ENCODE results near the gene COX7A2L. TPM values are rescaled to one million over a fixed set of nuclear protein-coding genes. Genes with fewer than 3 reads are reported as not detected.
"Not testable (repeated sequence)": the region's sequence is repeated elsewhere in the genome, so short reads cannot be mapped to it uniquely, and the experiment has no call there.

Gene COX7A2L
- total RNA-seq (155 TPM), polyA plus RNA-seq (ENCODE audit: insufficient read depth in 1 of 8, insufficient read length in 8 of 8, low replicate concordance in 1 of 8) (100 to 1,000 TPM; 144 to 172 (median 164) TPM)
- long read RNA-seq, donor 1, transcript COX7A2L-201 (3 exons, 1,112 nt) = major isoform, 58 of 68 reads
- long read RNA-seq, donor 1, partial matches to known transcripts = 8 of 68 reads
- long read RNA-seq, donor 1, other reads (novel, unspliced or antisense) = 0 of 68 reads
- long read RNA-seq, donor 2, partial matches to known transcripts = 0 of 4 reads
- long read RNA-seq, donor 2, other reads (novel, unspliced or antisense) = 0 of 4 reads
- long read RNA-seq, donor 3, transcript COX7A2L-201 (3 exons, 1,112 nt) = major isoform, 117 of 176 reads
- long read RNA-seq, donor 3, partial matches to known transcripts = 44 of 176 reads
- long read RNA-seq, donor 3, other reads (novel, unspliced or antisense) = 14 of 176 reads
- long read RNA-seq, donor 4, transcript COX7A2L-201 (3 exons, 1,112 nt) = major isoform, 62 of 72 reads
- long read RNA-seq, donor 4, partial matches to known transcripts = 9 of 72 reads
- long read RNA-seq, donor 4, other reads (novel, unspliced or antisense) = 0 of 72 reads
- long read RNA-seq, donor 5, transcript COX7A2L-204 (2 exons, 540 nt) = minor isoform, 11 of 303 reads
- long read RNA-seq, donor 5, transcript COX7A2L-201 (3 exons, 1,112 nt) = major isoform, 210 of 303 reads
- long read RNA-seq, donor 5, partial matches to known transcripts = 59 of 303 reads
- long read RNA-seq, donor 5, other reads (novel, unspliced or antisense) = 22 of 303 reads
- long read RNA-seq, donor 6, transcript COX7A2L-204 (2 exons, 540 nt) = minor isoform, 5 of 282 reads
- long read RNA-seq, donor 6, transcript COX7A2L-201 (3 exons, 1,112 nt) = major isoform, 201 of 282 reads
- long read RNA-seq, donor 6, partial matches to known transcripts = 54 of 282 reads
- long read RNA-seq, donor 6, other reads (novel, unspliced or antisense) = 22 of 282 reads
- long read RNA-seq, donor 7, transcript COX7A2L-201 (3 exons, 1,112 nt) = major isoform, 151 of 218 reads
- long read RNA-seq, donor 7, transcript COX7A2L-204 (2 exons, 540 nt) = minor isoform, 5 of 218 reads
- long read RNA-seq, donor 7, partial matches to known transcripts = 62 of 218 reads
- long read RNA-seq, donor 7, other reads (novel, unspliced or antisense) = 0 of 218 reads
- long read RNA-seq, donor 8, transcript COX7A2L-201 (3 exons, 1,112 nt) = major isoform, 105 of 128 reads
- long read RNA-seq, donor 8, partial matches to known transcripts = 8 of 128 reads
- long read RNA-seq, donor 8, other reads (novel, unspliced or antisense) = 12 of 128 reads
- long read RNA-seq, donor 9, transcript COX7A2L-201 (3 exons, 1,112 nt) = major isoform, 80 of 194 reads
- long read RNA-seq, donor 9, partial matches to known transcripts = 104 of 194 reads
- long read RNA-seq, donor 9, other reads (novel, unspliced or antisense) = 7 of 194 reads
- long read RNA-seq, donor 10, transcript COX7A2L-201 (3 exons, 1,112 nt) = major isoform, 155 of 189 reads
- long read RNA-seq, donor 10, partial matches to known transcripts = 19 of 189 reads
- long read RNA-seq, donor 10, other reads (novel, unspliced or antisense) = 15 of 189 reads
- long read RNA-seq, donor 11, transcript COX7A2L-204 (2 exons, 540 nt) = minor isoform, 6 of 158 reads
- long read RNA-seq, donor 11, transcript COX7A2L-201 (3 exons, 1,112 nt) = major isoform, 78 of 158 reads
- long read RNA-seq, donor 11, partial matches to known transcripts = 66 of 158 reads
- long read RNA-seq, donor 11, other reads (novel, unspliced or antisense) = 8 of 158 reads

DNA sequence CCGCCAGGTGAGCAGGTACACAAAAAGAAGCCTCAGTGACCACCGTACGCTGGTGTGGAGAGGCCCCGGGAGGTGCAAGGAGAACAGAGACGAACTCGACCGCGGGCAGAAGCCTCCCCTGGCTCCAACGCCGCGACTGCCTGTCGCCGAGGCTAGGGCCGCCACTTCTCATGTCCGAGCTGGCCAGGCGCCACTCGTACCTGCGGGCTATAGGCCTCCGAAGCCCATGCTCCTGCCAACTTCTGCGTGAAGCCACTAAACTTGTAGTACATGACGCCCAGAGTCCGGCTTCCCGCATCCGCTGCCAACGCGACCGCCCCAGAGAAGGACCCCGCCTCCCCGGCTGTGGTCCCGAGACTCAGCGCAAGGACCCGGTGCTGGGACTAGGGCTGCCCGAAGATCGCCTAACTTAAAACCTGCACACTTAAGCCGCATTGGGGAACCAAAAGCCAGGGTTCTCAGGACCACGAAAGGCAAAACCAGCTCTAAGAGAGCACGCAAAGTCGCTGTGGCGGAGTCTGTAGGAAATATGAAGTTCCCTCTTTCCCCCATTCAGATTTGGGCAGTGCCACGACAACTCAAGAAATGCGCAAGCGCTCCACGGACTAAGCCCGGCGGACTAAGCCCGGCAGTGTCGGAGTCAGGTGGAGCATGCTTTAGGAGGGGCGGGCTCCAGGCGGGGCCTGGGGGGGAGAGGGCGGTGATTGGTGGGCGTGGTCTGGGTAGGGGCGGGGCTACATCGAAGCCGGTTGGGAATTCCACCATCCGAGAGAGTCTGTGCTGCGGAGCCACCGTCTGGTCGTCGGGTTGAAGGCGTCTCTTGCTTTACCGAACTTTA lies at the start of gene COX7A2L:
TSS of gene COX7A2L (minus strand) at position 328 of the 838 bp plus-strand sequence. CDS start at position 272, 56 bp downstream.
- peak; percentile 99 for DNase-seq
- Histone ChIP-seq H3K36me3 (ENCODE audit: control insufficient read depth, insufficient read depth, low read length) (no peaks in the 10 kb centered on the region), H3K27me3 (ENCODE audit: control insufficient read depth, insufficient read depth, low read length) (peaks cover 2% of the 10 kb centered on the region), H3K9me3 (replicated peaks; ENCODE audit: control insufficient read depth, low read depth, low read length) (no peaks in the 10 kb centered on the region), H3K27ac (ENCODE audit: low read length) (peak within 1 kb of the TSS; percentile 90), H3K4me3 (ENCODE audit: low read length) (peak within 1 kb of the TSS; percentile 82), H3K4me1 (ENCODE audit: control insufficient read depth, insufficient read depth, low read length) (peaks cover 12% of the 10 kb centered on the region)
- WGBS (ENCODE audit: insufficient coverage) = under 1% methylated on average over 42 of the region's 61 CpGs

DNA sequence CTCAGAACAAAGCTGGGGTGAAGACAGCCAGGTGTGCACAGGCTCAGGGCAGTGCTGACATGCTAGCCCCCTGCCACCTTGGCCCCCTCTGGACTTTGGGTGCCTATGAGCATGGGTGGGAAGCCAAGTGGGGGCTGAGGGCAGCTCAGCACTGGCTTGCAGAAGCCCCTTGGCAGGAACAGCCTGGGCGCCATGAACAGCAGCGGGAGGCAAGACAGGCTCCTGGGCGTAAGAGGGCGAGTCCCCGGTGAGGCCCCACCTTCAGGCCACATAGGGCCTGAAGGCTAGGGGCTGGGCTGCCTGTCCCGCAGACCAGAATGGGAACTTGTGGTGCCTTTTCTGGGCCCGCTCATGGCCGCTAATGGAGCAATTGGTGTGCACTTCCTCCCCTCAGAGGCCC lies 47.0 kb upstream of the COX7A2L start:
- Histone ChIP-seq H3K4me3 (ENCODE audit: low read length) (no peak overlapping the region), H3K27me3 (ENCODE audit: control insufficient read depth, insufficient read depth, low read length) (no peaks in the 10 kb centered on the region), H3K9me3 (replicated peaks; ENCODE audit: control insufficient read depth, low read depth, low read length) (no peaks in the 10 kb centered on the region), H3K27ac (ENCODE audit: low read length) (no peak overlapping the region), H3K4me1 (ENCODE audit: control insufficient read depth, insufficient read depth, low read length) (no peaks in the 10 kb centered on the region), H3K36me3 (ENCODE audit: control insufficient read depth, insufficient read depth, low read length) (no peaks in the 10 kb centered on the region)
- WGBS (ENCODE audit: insufficient coverage) = 98% methylated on average over 8 of the region's 8 CpGs
- no peak for DNase-seq

GRCh38 chr2:42407476-42407875 lies 46.5 kb upstream of the COX7A2L start:
- H3K9me3 ChIP-seq (replicated peaks; ENCODE audit: control insufficient read depth, low read depth, low read length) = no peaks in the 10 kb centered on the region
- no peaks in the 10 kb centered on the region for H3K4me1 ChIP-seq (ENCODE audit: control insufficient read depth, insufficient read depth, low read length)
- H3K4me3 ChIP-seq (ENCODE audit: low read length) = no peak overlapping the region
- H3K27me3 ChIP-seq (ENCODE audit: control insufficient read depth, insufficient read depth, low read length) = no peaks in the 10 kb centered on the region
- WGBS (ENCODE audit: insufficient coverage) = 84% methylated on average over 6 of the region's 6 CpGs
- no peaks in the 10 kb centered on the region for H3K36me3 ChIP-seq (ENCODE audit: control insufficient read depth, insufficient read depth, low read length)
- DNase-seq = no peak
- no peak overlapping the region for H3K27ac ChIP-seq (ENCODE audit: low read length)

DNA sequence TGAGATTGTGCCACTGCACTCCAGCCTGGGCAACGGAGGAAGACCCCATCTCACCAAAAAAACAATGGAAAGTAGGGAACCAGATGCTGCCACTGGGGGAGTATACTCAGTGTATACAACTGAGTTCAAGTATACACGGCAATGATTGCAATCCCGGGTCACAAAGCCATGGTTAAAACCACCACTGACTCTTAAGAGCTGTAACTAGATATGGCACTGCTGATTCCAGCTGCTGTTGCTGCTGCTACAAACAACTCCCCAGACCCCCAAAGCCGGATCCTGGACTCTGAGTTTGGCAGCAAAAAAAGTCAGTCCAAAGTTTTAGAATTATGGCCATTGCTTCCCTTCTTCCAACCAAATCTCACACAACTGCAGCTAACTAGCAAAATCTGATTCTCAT lies 43.7 kb upstream of the COX7A2L start:
- H3K4me3 ChIP-seq (ENCODE audit: low read length) = no peak overlapping the region
- no peaks in the 10 kb centered on the region for H3K9me3 ChIP-seq (replicated peaks; ENCODE audit: control insufficient read depth, low read depth, low read length)
- DNase-seq = peak; percentile 18
- WGBS (ENCODE audit: insufficient coverage) = 17% methylated on average over 3 of the region's 4 CpGs
- no peaks in the 10 kb centered on the region for H3K4me1 ChIP-seq (ENCODE audit: control insufficient read depth, insufficient read depth, low read length)
- no peaks in the 10 kb centered on the region for H3K27me3 ChIP-seq (ENCODE audit: control insufficient read depth, insufficient read depth, low read length)
- H3K36me3 ChIP-seq (ENCODE audit: control insufficient read depth, insufficient read depth, low read length) = no peaks in the 10 kb centered on the region
- H3K27ac ChIP-seq (ENCODE audit: low read length) = no peak overlapping the region

DNA sequence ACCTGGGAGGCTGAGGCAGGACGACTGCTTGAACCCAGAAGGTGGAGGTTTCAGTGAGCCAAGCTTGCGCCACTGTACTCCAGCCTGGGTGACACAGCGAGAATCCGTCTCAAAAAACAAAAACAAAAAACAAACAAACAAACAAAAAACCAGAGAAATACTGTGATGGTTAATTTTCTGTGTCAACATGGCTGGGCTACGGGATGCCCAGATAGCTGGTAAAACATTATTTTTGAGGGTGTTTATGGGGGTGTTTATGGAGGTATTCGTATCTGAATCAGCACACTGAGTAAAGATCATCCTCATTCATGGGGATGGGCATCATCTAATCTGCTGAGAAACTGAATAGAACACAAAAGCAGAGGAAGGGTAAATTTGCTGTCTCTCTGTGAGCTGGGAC lies 40.8 kb upstream of the COX7A2L start:
- Histone ChIP-seq H3K36me3 (ENCODE audit: control insufficient read depth, insufficient read depth, low read length) (no peaks in the 10 kb centered on the region), H3K4me1 (ENCODE audit: control insufficient read depth, insufficient read depth, low read length) (no peaks in the 10 kb centered on the region), H3K9me3 (replicated peaks; ENCODE audit: control insufficient read depth, low read depth, low read length) (no peaks in the 10 kb centered on the region), H3K4me3 (ENCODE audit: low read length) (no peak overlapping the region), H3K27ac (ENCODE audit: low read length) (no peak overlapping the region), H3K27me3 (ENCODE audit: control insufficient read depth, insufficient read depth, low read length) (no peaks in the 10 kb centered on the region)
- WGBS (ENCODE audit: insufficient coverage) = 92% methylated on average over 2 of the region's 6 CpGs
- no peak for DNase-seq

GRCh38 chr2:42398052-42398451 lies 37.0 kb upstream of the COX7A2L start:
- not testable (repeated sequence) for H3K9me3 ChIP-seq (replicated peaks; ENCODE audit: control insufficient read depth, low read depth, low read length); H3K36me3 ChIP-seq (ENCODE audit: control insufficient read depth, insufficient read depth, low read length); DNase-seq; H3K27ac ChIP-seq (ENCODE audit: low read length); H3K4me1 ChIP-seq (ENCODE audit: control insufficient read depth, insufficient read depth, low read length); H3K4me3 ChIP-seq (ENCODE audit: low read length); H3K27me3 ChIP-seq (ENCODE audit: control insufficient read depth, insufficient read depth, low read length)
- WGBS (ENCODE audit: insufficient coverage) = no CpG with 5 or more reads among the region's 11 CpGs

DNA sequence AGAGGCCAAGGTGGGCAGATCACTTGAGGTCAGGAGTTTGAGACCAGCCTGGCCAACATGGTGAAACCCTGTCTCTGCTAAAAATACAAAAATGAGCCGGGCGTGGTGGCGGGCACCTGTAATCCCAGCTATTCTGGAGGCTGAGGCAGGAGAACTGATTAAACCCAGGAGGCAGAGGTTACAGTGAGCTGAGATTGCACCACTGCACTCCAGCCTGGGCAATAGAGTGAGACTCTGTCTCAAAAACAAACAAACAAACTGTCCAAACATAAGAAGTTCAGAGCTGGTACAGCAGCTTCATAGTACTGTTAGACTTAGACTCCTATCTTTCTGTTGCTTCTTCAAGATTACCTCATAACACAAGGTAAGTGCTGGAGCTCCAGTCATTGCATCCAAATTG lies 32.3 kb upstream of the COX7A2L start:
- not testable (repeated sequence) for DNase-seq; H3K36me3 ChIP-seq (ENCODE audit: control insufficient read depth, insufficient read depth, low read length); H3K4me1 ChIP-seq (ENCODE audit: control insufficient read depth, insufficient read depth, low read length); H3K4me3 ChIP-seq (ENCODE audit: low read length); H3K27me3 ChIP-seq (ENCODE audit: control insufficient read depth, insufficient read depth, low read length); H3K9me3 ChIP-seq (replicated peaks; ENCODE audit: control insufficient read depth, low read depth, low read length); H3K27ac ChIP-seq (ENCODE audit: low read length)
- 96% methylated on average over 3 of the region's 3 CpGs for WGBS (ENCODE audit: insufficient coverage)

- Histone ChIP-seq H3K4me3 (ENCODE audit: low read length) (no peak overlapping the region), H3K27ac (ENCODE audit: low read length) (no peak overlapping the region), H3K9me3 (replicated peaks; ENCODE audit: control insufficient read depth, low read depth, low read length) (no peaks in the 10 kb centered on the region), H3K36me3 (ENCODE audit: control insufficient read depth, insufficient read depth, low read length) (no peaks in the 10 kb centered on the region), H3K4me1 (ENCODE audit: control insufficient read depth, insufficient read depth, low read length) (no peaks in the 10 kb centered on the region), H3K27me3 (ENCODE audit: control insufficient read depth, insufficient read depth, low read length) (no peaks in the 10 kb centered on the region)
- no peak for DNase-seq
- 100% methylated on average over 1 of the region's 1 CpG for WGBS (ENCODE audit: insufficient coverage)
Observed at GRCh38 chr2:42392191-42392590, 31.2 kb upstream of the COX7A2L start.

All from muscle of leg (tissue), 16 donors.